Right cardiac atrium (tissue), 5 donors: ENCODE results near the gene PPEF2. TPM values are rescaled to one million over a fixed set of nuclear protein-coding genes. Genes with fewer than 3 reads are reported as not detected.
"Not testable (repeated sequence)": the region's sequence is repeated elsewhere in the genome, so short reads cannot be mapped to it uniquely, and the experiment has no call there.

Source experiments
- ATAC-seq, 2 donors: fragments of 200-7000 bp; cut with Tn5 transposase; one replicate each; pipeline versions ENCODE4 v1.8.0 to v1.9.1; 2020; ENCODE audit warnings: moderate library complexity in 2 of 2, mild to moderate bottlenecking in 1 of 2
- DNase-seq, 3 donors: peaks; one replicate each; pipeline ENCODE4 v3.0.0-alpha.2; 2020
- H3K27ac ChIP-seq: one replicate; pipeline ENCODE4 v1.5.1; 2013; ENCODE audit warnings: mild to moderate bottlenecking, low read length, control low read depth, moderate library complexity
- H3K27me3 ChIP-seq: one replicate; pipeline ENCODE4 v1.6.1; 2013; ENCODE audit not compliant: control insufficient read depth, insufficient read depth
- H3K4me1 ChIP-seq: one replicate; pipeline ENCODE4 v1.6.1; 2013; ENCODE audit warnings: low read length; ENCODE audit not compliant: control insufficient read depth, insufficient read depth
- H3K4me3 ChIP-seq: one replicate; pipeline ENCODE4 v1.5.1; 2013; ENCODE audit warnings: low read length, control low read depth
- H3K9me3 ChIP-seq: one replicate; pipeline ENCODE4 v1.6.1; 2013; ENCODE audit warnings: low read length; ENCODE audit not compliant: control insufficient read depth
- WGBS: extraction: QIAGEN DNeasy Blood & Tissue Kit; methylation state at CpG from one replicate; pipeline ENCODE4 v1.1.7; 2013; 5-methylcytosine and 5-hydroxymethylcytosine counted together
- intact Hi-C, 4 donors: fragments of 100-400 bp; cut with DNase I; formaldehyde crosslinking; loops; one replicate each; pipeline versions ENCODE4 v1.11.0 to v1.14.0; 2022 to 2023
- long read RNA-seq, 4 donors: library from polyadenylated mRNA; unstranded; transcript quantifications; one replicate each; pipeline ENCODE4 v2.0.0, GENCODE V29; 2020 to 2021
- polyA plus RNA-seq: library from polyadenylated mRNA; stranded (reverse); fragments of 200-250 nt; gene quantifications from one replicate; pipeline ENCODE4 v1.2.3, GENCODE V29; 2013
- total RNA-seq, 4 donors: library from RNA; stranded (reverse); fragmentation: NEBNext Ultra II Directional; extraction: Animal tissue kit (Norgen Biotek cat#: 25700); gene quantifications; one replicate each; pipeline ENCODE4 v1.2.1, GENCODE V29; 2021
- donor health status: healthy with polysubstance abuse.
- donor health status: DM: no; HTN: yes; CAD: no.
- donor health status: DM: no; HTN: no; CAD: no.
- donor health status: DM: no; HTN: yes; CAD: no; lungs with severe emphysema.
- donor health status: DM: yes; HTN: yes; CAD: no.

The PPEF2 gene
- total RNA-seq = not detected
- not detected for polyA plus RNA-seq
- long read RNA-seq, donor 1 = 0 reads
- long read RNA-seq, donor 2 = 0 reads
- long read RNA-seq, donor 3, partial matches to known transcripts = 0 of 1 reads
- long read RNA-seq, donor 3, other reads (novel, unspliced or antisense) = 1 of 1 reads
- long read RNA-seq, donor 4 = 0 reads

- no peaks in the 10 kb centered on the region for H3K9me3 ChIP-seq
- H3K4me3 ChIP-seq = no peak within 1 kb of the TSS
- H3K27me3 ChIP-seq = no peaks in the 10 kb centered on the region
- ATAC-seq = no peak
- intact Hi-C loops = no loop called here
- no peak for DNase-seq
- no peaks in the 10 kb centered on the region for H3K4me1 ChIP-seq
- H3K27ac ChIP-seq = no peak within 1 kb of the TSS
- 74% methylated on average over 5 of the region's 5 CpGs for WGBS
These were observed at the start of gene PPEF2 for GRCh38 chr4:75902352-75902751. Gene PPEF2, minus strand, starts transcription at chr4:75902452. Its CDS starts 6,127 bp downstream, at chr4:75896325.

- WGBS = 71% methylated on average over 3 of the region's 3 CpGs
- no peak for DNase-seq
- no peaks in the 10 kb centered on the region for H3K27me3 ChIP-seq
- intact Hi-C loops = loop anchor here in 1 of 4 donors (10.0 kb wide), 1 partner anchor 146 kb away; no protein-coding TSS in a partner anchor
- no peak for ATAC-seq
- H3K27ac ChIP-seq = no peak overlapping the region
- H3K9me3 ChIP-seq = no peaks in the 10 kb centered on the region
- no peak overlapping the region for H3K4me3 ChIP-seq
- no peaks in the 10 kb centered on the region for H3K4me1 ChIP-seq
These were observed 48.1 kb upstream of the PPEF2 start for GRCh38 chr4:75950213-75950815.

GRCh38 chr4:75948822-75949444 lies 46.7 kb upstream of the PPEF2 start:
- no peak for DNase-seq

GRCh38 chr4:75940692-75941253 lies 38.5 kb upstream of the PPEF2 start, which contains the start of gene NAAA:
Gene NAAA, minus strand, starts transcription at chr4:75941013. Its CDS starts 64 bp downstream, at chr4:75940949.
- Histone ChIP-seq H3K27ac (peak within 1 kb of the TSS; percentile 14), H3K27me3 (no peaks in the 10 kb centered on the region), H3K4me1 (no peaks in the 10 kb centered on the region), H3K4me3 (peak within 1 kb of the TSS; percentile 77), H3K9me3 (no peaks in the 10 kb centered on the region)
- ATAC-seq = peak; percentile 94 to 96
- peak; percentile 75 to 92 (median 90) for DNase-seq
- intact Hi-C loops = no loop called here
- WGBS = under 1% methylated on average over 66 of the region's 66 CpGs

More at GRCh38 chr4:75948822-75949444, 46.7 kb upstream of the PPEF2 start:
- WGBS = 76% methylated on average over 5 of the region's 5 CpGs
- Histone ChIP-seq H3K27ac (no peak overlapping the region), H3K9me3 (no peaks in the 10 kb centered on the region), H3K4me1 (no peaks in the 10 kb centered on the region), H3K27me3 (no peaks in the 10 kb centered on the region), H3K4me3 (no peak overlapping the region)
- intact Hi-C loops = no loop called here
- no peak for ATAC-seq

GRCh38 chr4:75939890-75940691 lies 37.8 kb upstream of the PPEF2 start:
- intact Hi-C loops = no loop called here
- DNase-seq = peak; percentile 83 to 93 (median 93)
- H3K9me3 ChIP-seq = no peaks in the 10 kb centered on the region
- peak overlapping the region; percentile 14 for H3K27ac ChIP-seq
- peak; percentile 91 to 94 for ATAC-seq
- peak overlapping the region; percentile 77 for H3K4me3 ChIP-seq
- under 1% methylated on average over 67 of the region's 67 CpGs for WGBS
- H3K27me3 ChIP-seq = no peaks in the 10 kb centered on the region
- no peaks in the 10 kb centered on the region for H3K4me1 ChIP-seq

GRCh38 chr4:75935628-75936027 lies 33.4 kb upstream of the PPEF2 start:
- DNase-seq (no peak), ATAC-seq (no peak)
- Histone ChIP-seq H3K27me3 (no peaks in the 10 kb centered on the region), H3K9me3 (no peaks in the 10 kb centered on the region), H3K4me3 (no peak overlapping the region), H3K27ac (no peak overlapping the region), H3K4me1 (no peaks in the 10 kb centered on the region)
- intact Hi-C loops = no loop called here
- 90% methylated on average over 1 of the region's 1 CpG for WGBS

- no peaks in the 10 kb centered on the region for H3K27me3 ChIP-seq
- no peak overlapping the region for H3K4me3 ChIP-seq
- H3K27ac ChIP-seq = no peak overlapping the region
- intact Hi-C loops = no loop called here
- DNase-seq (no peak), ATAC-seq (no peak)
- 80% methylated on average over 3 of the region's 3 CpGs for WGBS
- no peaks in the 10 kb centered on the region for H3K4me1 ChIP-seq
- no peaks in the 10 kb centered on the region for H3K9me3 ChIP-seq
These were observed 27.9 kb upstream of the PPEF2 start for GRCh38 chr4:75930152-75930551.

- H3K4me1 ChIP-seq, H3K4me3 ChIP-seq, H3K9me3 ChIP-seq, ATAC-seq, DNase-seq, intact Hi-C loops, H3K27me3 ChIP-seq, H3K27ac ChIP-seq: not testable (repeated sequence)
- WGBS = 94% methylated on average over 11 of the region's 11 CpGs
These were observed 22.7 kb upstream of the PPEF2 start for GRCh38 chr4:75924916-75925315.

GRCh38 chr4:75924309-75924827 lies 22.1 kb upstream of the PPEF2 start:
- DNase-seq = no peak
- H3K4me3 ChIP-seq = no peak overlapping the region
- no peaks in the 10 kb centered on the region for H3K4me1 ChIP-seq
- no peak overlapping the region for H3K27ac ChIP-seq
- 94% methylated on average over 5 of the region's 5 CpGs for WGBS
- no peaks in the 10 kb centered on the region for H3K9me3 ChIP-seq
- ATAC-seq = no peak
- no peaks in the 10 kb centered on the region for H3K27me3 ChIP-seq
- intact Hi-C loops = no loop called here

GRCh38 chr4:75922588-75922987 lies 20.3 kb upstream of the PPEF2 start:
- H3K27me3 ChIP-seq = no peaks in the 10 kb centered on the region
- no peaks in the 10 kb centered on the region for H3K9me3 ChIP-seq
- no peak for DNase-seq
- no peak overlapping the region for H3K4me3 ChIP-seq
- 68% methylated on average over 1 of the region's 1 CpG for WGBS
- no peaks in the 10 kb centered on the region for H3K4me1 ChIP-seq
- ATAC-seq = no peak
- intact Hi-C loops = no loop called here
- H3K27ac ChIP-seq = no peak overlapping the region
